H1 (cell line): ENCODE results near the gene PTTG2. TPM values are rescaled to one million over a fixed set of nuclear protein-coding genes. Genes with fewer than 3 reads are reported as not detected.
"Not testable (repeated sequence)": the region's sequence is repeated elsewhere in the genome, so short reads cannot be mapped to it uniquely, and the experiment has no call there.

Experiments
- CTCF ChIA-PET: fragments of 300-600 bp; sonication (Branson Sonifier 250); formaldehyde crosslinking; loops from one replicate; lab custom pipeline; 2021; ENCODE audit not compliant: partially characterized antibody; lab: Charles Lee
- POLR2A ChIA-PET: fragments of 300-600 bp; sonication (Branson Sonifier 250); formaldehyde crosslinking; loops from one replicate; lab custom pipeline; 2021; ENCODE audit warnings: inconsistent platforms; ENCODE audit not compliant: partially characterized antibody; lab: Charles Lee
- DNase-seq, 2 experiments: peaks; one replicate each; pipeline versions ENCODE4 v3.0.0 to v3.0.0-alpha.2; 2010 to 2022; ENCODE audit warnings: low spot score in 2 of 2, low read depth in 1 of 2, mixed read lengths in 1 of 2
- FAIRE-seq: peaks from 2 replicates; lab custom pipeline; 2011; peaks lifted over from hg19 to GRCh38; lab: Jason Lieb, UNC
- H2AFZ ChIP-seq: 2 replicates; pipeline ENCODE4 v1.8.1; 2012; ENCODE audit warnings: low read length, inconsistent platforms
- H2AK5ac ChIP-seq: 2 replicates; pipeline ENCODE4 v1.6.1; 2013; ENCODE audit warnings: low read depth, low read length
- H2BK120ac ChIP-seq: replicated peaks from 2 replicates; pipeline ENCODE3; 2013; ENCODE audit warnings: low read depth, low read length, inconsistent platforms
- H2BK12ac ChIP-seq: 2 replicates; pipeline ENCODE4 v1.6.1; 2013; ENCODE audit warnings: low read depth, low read length
- H2BK15ac ChIP-seq: 2 replicates; pipeline ENCODE4 v1.6.1; 2013; ENCODE audit warnings: low read length
- H2BK20ac ChIP-seq: 2 replicates; pipeline ENCODE4 v1.6.1; 2013; ENCODE audit warnings: low read length
- H2BK5ac ChIP-seq: 2 replicates; pipeline ENCODE4 v1.6.1; 2013; ENCODE audit warnings: low read depth, low read length
- H3K14ac ChIP-seq: 2 replicates; pipeline ENCODE4 v1.6.1; 2013; ENCODE audit warnings: inconsistent platforms; ENCODE audit not compliant: insufficient read length
- H3K18ac ChIP-seq: 2 replicates; pipeline ENCODE4 v1.6.1; 2013; ENCODE audit warnings: low read length; ENCODE audit errors: extremely low read depth
- H3K23ac ChIP-seq: 2 replicates; pipeline ENCODE4 v1.6.1; 2013; ENCODE audit warnings: inconsistent platforms; ENCODE audit not compliant: insufficient read length
- H3K23me2 ChIP-seq: 2 replicates; pipeline ENCODE4 v1.6.1; 2013; ENCODE audit warnings: low read depth, low read length
- H3K27ac ChIP-seq: 2 replicates; pipeline ENCODE4 v1.6.1; 2011; ENCODE audit warnings: low read depth, low read length, inconsistent platforms
- H3K27me3 ChIP-seq, 4 experiments: replicated peaks in 1 of 4; 1 replicate in 1 of 4; 2 replicates in 3 of 4; pipeline versions ENCODE4 v1.6.1 to v1.8.1; 2011 to 2013; ENCODE audit warnings: low read length in 3 of 4, mild to moderate bottlenecking in 3 of 4, inconsistent platforms in 2 of 4, mixed read lengths in 2 of 4, moderate library complexity in 1 of 4; ENCODE audit not compliant: control insufficient read depth in 3 of 4, insufficient read depth in 3 of 4; ENCODE audit errors: extremely low read depth in 1 of 4
- H3K36me3 ChIP-seq, 4 experiments: 2 replicates each; pipeline versions ENCODE4 v1.6.1 to v1.8.1; 2011 to 2013; ENCODE audit warnings: mild to moderate bottlenecking in 4 of 4, low read length in 3 of 4, moderate library complexity in 2 of 4, control low read depth in 1 of 4, inconsistent platforms in 1 of 4; ENCODE audit not compliant: insufficient read depth in 4 of 4, control insufficient read depth in 2 of 4
- H3K4ac ChIP-seq: replicated peaks from 2 replicates; pipeline ENCODE3; 2013; ENCODE audit warnings: low read length, low read depth, mixed read lengths, inconsistent platforms; ENCODE audit not compliant: insufficient read length
- H3K4me1 ChIP-seq, 4 experiments: replicated peaks in 1 of 4; 1 replicate in 1 of 4; 2 replicates in 3 of 4; pipeline versions ENCODE4 v1.6.1 to v1.8.1; 2011 to 2013; ENCODE audit warnings: low read length in 3 of 4, inconsistent platforms in 2 of 4, mixed read lengths in 1 of 4; ENCODE audit not compliant: insufficient read depth in 4 of 4, control insufficient read depth in 3 of 4
- H3K4me2 ChIP-seq, 2 experiments: 2 replicates each; pipeline versions ENCODE4 v1.6.1 to v1.8.1; 2011 to 2013; ENCODE audit warnings: low read depth in 2 of 2, low read length in 2 of 2, control low read depth in 1 of 2, inconsistent platforms in 1 of 2, mild to moderate bottlenecking in 1 of 2; ENCODE audit not compliant: insufficient read depth in 1 of 2
- H3K4me3 ChIP-seq, 4 experiments: fragments of 200-600, 300-600 bp in 1 of 4; sonication (generic), shearing (Covaris generic), sonication (Bioruptor Twin) in 1 of 4; 2 replicates each; pipeline versions ENCODE4 v1.5.1 to v1.8.1; 2011 to 2016; ENCODE audit warnings: low read length in 4 of 4, low read depth in 3 of 4, control low read depth in 2 of 4, inconsistent platforms in 2 of 4, mild to moderate bottlenecking in 2 of 4, mixed read lengths in 1 of 4, moderate library complexity in 1 of 4; ENCODE audit not compliant: insufficient read depth in 2 of 4; ENCODE audit errors: extremely low read depth in 1 of 4
- H3K56ac ChIP-seq: replicated peaks from 2 replicates; pipeline ENCODE3; 2013; ENCODE audit warnings: low read depth, mild to moderate bottlenecking, mixed read lengths, low read length, inconsistent platforms; ENCODE audit not compliant: insufficient read length
- H3K79me1 ChIP-seq: 2 replicates; pipeline ENCODE4 v1.6.1; 2013; ENCODE audit warnings: low read depth, low read length, control low read depth
- H3K79me2 ChIP-seq, 2 experiments: 2 replicates each; pipeline versions ENCODE4 v1.6.1 to v1.8.1; 2012 to 2013; ENCODE audit warnings: low read length in 2 of 2, mild to moderate bottlenecking in 2 of 2, inconsistent platforms in 1 of 2; ENCODE audit not compliant: insufficient read depth in 2 of 2, control insufficient read depth in 1 of 2
- H3K9ac ChIP-seq, 4 experiments: replicated peaks in 1 of 4; 1 replicate in 1 of 4; 2 replicates in 3 of 4; pipeline versions ENCODE4 v1.6.1 to v1.8.1; 2011 to 2013; ENCODE audit warnings: low read depth in 3 of 4, low read length in 3 of 4, control low read depth in 2 of 4, mild to moderate bottlenecking in 2 of 4, moderate library complexity in 2 of 4, inconsistent platforms in 1 of 4; ENCODE audit errors: extremely low read depth in 1 of 4
- H3K9me3 ChIP-seq, 2 experiments: 2 replicates each; pipeline versions ENCODE4 v1.6.1 to v1.8.1; 2012 to 2013; ENCODE audit warnings: mild to moderate bottlenecking in 2 of 2, moderate library complexity in 2 of 2, control low read depth in 1 of 2, inconsistent platforms in 1 of 2, low read depth in 1 of 2, low read length in 1 of 2, mixed read lengths in 1 of 2; ENCODE audit not compliant: insufficient read depth in 2 of 2
- H4K20me1 ChIP-seq, 2 experiments: replicated peaks in 1 of 2; 2 replicates each; pipeline versions ENCODE3 to v1.8.1; 2011 to 2013; ENCODE audit warnings: inconsistent platforms in 2 of 2, low read length in 2 of 2, mild to moderate bottlenecking in 1 of 2; ENCODE audit not compliant: insufficient read depth in 2 of 2, control insufficient read depth in 1 of 2
- H4K5ac ChIP-seq: 2 replicates; pipeline ENCODE4 v1.6.1; 2013; ENCODE audit warnings: low read length, low read depth, mixed read lengths, inconsistent platforms; ENCODE audit not compliant: insufficient read length
- H4K8ac ChIP-seq: 2 replicates; pipeline ENCODE4 v1.8.0; 2013; ENCODE audit warnings: mild to moderate bottlenecking, moderate library complexity, low read length, inconsistent platforms; ENCODE audit not compliant: insufficient read depth; ENCODE audit errors: extremely low read depth
- H4K91ac ChIP-seq: replicated peaks from 2 replicates; pipeline ENCODE3; 2013; ENCODE audit warnings: low read length, mixed read lengths, inconsistent platforms; ENCODE audit not compliant: insufficient read length
- RAD21 ChIP-seq, 2 experiments: IDR thresholded peaks in 1 of 2; conservative IDR thresholded peaks in 1 of 2; 2 replicates each; pipeline ENCODE4 v1.6.1; 2011; ENCODE audit warnings: low read depth in 2 of 2, low read length in 2 of 2, improper control_type of control experiment in 1 of 2, inconsistent platforms in 1 of 2, mild to moderate bottlenecking in 1 of 2, moderate library complexity in 1 of 2
- WGBS, 2 experiments: shearing (Covaris generic) in 1 of 2; methylation state at CpG; one replicate each; pipeline versions ENCODE4 v1.1.6 to v1.1.7; 2013 to 2015; ENCODE audit warnings: low lambda C conversion rate in 2 of 2, mixed read lengths in 2 of 2, inconsistent platforms in 1 of 2, low coverage in 1 of 2, missing lambda C conversion rate in 1 of 2; ENCODE audit not compliant: insufficient replicate concordance in 2 of 2, insufficient coverage in 1 of 2, insufficient read length in 1 of 2; ENCODE audit errors: extremely low coverage in 1 of 2, missing lambda C conversion rate in 1 of 2; 5-methylcytosine and 5-hydroxymethylcytosine counted together
- polyA plus RNA-seq, 7 experiments: library from polyadenylated mRNA; depleted of rRNA in 3 of 7; stranded (reverse) in 5 of 7; unstranded in 2 of 7; fragments of >200 nt in 5 of 7; fragments of 200-250 nt in 2 of 7; gene quantifications; 1 replicate in 5 of 7; 2 replicates in 1 of 7; 4 replicates in 1 of 7; pipeline versions ENCODE4 v1.2.1 to v1.2.3, GENCODE V29; 2011 to 2013; ENCODE audit warnings: missing spikeins in 2 of 7, mixed read lengths in 2 of 7
- total RNA-seq: library from RNA; stranded (reverse); fragmentation: NEBNext Ultra II Directional; extraction: Animal tissue kit (Norgen Biotek cat#: 25700); gene quantifications from 2 replicates; pipeline ENCODE4 v1.2.1, GENCODE V29; 2021

The PTTG2 gene
- total and polyA plus RNA-seq, 2 of the 8 experiments (the other 6 are each of a cell fraction or from before 2014, with no cell fraction given), result not detected

DNA sequence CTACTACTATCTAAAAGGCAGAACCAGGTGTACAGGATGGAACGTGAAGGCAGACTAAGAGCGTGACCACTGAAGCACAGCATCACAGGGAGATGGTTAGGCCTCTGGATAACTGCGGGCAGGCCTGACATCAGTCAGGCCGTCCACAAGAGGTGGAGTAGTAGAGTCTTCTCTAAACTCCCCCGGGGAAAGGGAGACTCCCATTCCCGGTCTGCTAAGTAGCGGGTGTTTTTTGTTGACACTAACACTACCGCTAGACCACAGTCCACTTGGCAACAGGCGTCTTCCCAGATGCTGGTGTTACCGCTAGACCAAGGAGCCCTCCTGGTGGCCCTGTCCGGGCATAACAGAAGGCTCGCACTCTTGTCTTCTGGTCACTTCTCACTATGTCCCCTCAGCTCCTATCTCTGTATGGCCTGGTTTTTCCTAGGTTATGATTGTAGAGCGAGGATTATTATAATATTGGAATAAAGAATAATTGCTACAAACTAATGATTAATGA is 15.2 kb downstream of the PTTG2 start:
- H2BK5ac ChIP-seq, H4K8ac ChIP-seq, H2AK5ac ChIP-seq, H3K27ac ChIP-seq, H3K27me3 ChIP-seq, H3K36me3 ChIP-seq, H3K56ac ChIP-seq, H2BK12ac ChIP-seq, H3K4ac ChIP-seq, H3K9me3 ChIP-seq, H3K79me1 ChIP-seq, H3K4me1 ChIP-seq, H3K23ac ChIP-seq, H2AFZ ChIP-seq, H2BK20ac ChIP-seq, H3K14ac ChIP-seq, H3K4me3 ChIP-seq, H3K23me2 ChIP-seq, H3K9ac ChIP-seq, H4K20me1 ChIP-seq, H3K18ac ChIP-seq, H2BK15ac ChIP-seq, DNase-seq, H4K91ac ChIP-seq, FAIRE-seq, H2BK120ac ChIP-seq, H4K5ac ChIP-seq, H3K4me2 ChIP-seq: not testable (repeated sequence)
- H3K79me2 ChIP-seq, result peaks cover 0 to 24% of the 10 kb centered on the region in 2 experiments; a peak in 3 of 4 replicates
- CTCF ChIA-PET, result interaction anchor here (1.4 to 1.7 kb wide), 4 partner anchors 9 to 181 kb away, joined by 3 to 8 read pairs (median 6); no protein-coding TSS in a partner anchor
- POLR2A ChIA-PET, result interaction anchor here (4.2 kb wide), 1 partner anchor 28 kb away, joined by 15 read pairs; no protein-coding TSS in a partner anchor
- 84% methylated on average over 12 of the region's 13 CpGs; no CpG with 5 or more reads in 1 of the 2 experiments for whole genome bisulfite sequencing, 2 experiments
- peak in 1 of 2 experiments; percentile 29; a peak in 1 of 4 replicates for TF ChIP-seq RAD21 (IDR thresholded peaks at IDR 0.05 in 1 of 2, conservative IDR thresholded peaks at IDR 0.05 in 1 of 2; ENCODE audit: low read depth in 2 of 2, low read length in 2 of 2)
